Stimulated activated CD8-positive, alpha-beta memory T cell treated with anti-CD3 and anti-CD28 coated beads, Interleukin-4, amount 100 ng/mL, for 24 hours (primary cell): ENCODE measurements around the gene PAX7.
"Not testable (repeated sequence)": the region's sequence is repeated elsewhere in the genome, so short reads cannot be mapped to it uniquely, and the experiment has no call there.

ENCODE experiments used
- DNase-seq: peaks from one replicate; pipeline ENCODE4 v3.0.0-alpha.2; 2020; ENCODE audit warnings: low read depth

Gene PAX7

DNA sequence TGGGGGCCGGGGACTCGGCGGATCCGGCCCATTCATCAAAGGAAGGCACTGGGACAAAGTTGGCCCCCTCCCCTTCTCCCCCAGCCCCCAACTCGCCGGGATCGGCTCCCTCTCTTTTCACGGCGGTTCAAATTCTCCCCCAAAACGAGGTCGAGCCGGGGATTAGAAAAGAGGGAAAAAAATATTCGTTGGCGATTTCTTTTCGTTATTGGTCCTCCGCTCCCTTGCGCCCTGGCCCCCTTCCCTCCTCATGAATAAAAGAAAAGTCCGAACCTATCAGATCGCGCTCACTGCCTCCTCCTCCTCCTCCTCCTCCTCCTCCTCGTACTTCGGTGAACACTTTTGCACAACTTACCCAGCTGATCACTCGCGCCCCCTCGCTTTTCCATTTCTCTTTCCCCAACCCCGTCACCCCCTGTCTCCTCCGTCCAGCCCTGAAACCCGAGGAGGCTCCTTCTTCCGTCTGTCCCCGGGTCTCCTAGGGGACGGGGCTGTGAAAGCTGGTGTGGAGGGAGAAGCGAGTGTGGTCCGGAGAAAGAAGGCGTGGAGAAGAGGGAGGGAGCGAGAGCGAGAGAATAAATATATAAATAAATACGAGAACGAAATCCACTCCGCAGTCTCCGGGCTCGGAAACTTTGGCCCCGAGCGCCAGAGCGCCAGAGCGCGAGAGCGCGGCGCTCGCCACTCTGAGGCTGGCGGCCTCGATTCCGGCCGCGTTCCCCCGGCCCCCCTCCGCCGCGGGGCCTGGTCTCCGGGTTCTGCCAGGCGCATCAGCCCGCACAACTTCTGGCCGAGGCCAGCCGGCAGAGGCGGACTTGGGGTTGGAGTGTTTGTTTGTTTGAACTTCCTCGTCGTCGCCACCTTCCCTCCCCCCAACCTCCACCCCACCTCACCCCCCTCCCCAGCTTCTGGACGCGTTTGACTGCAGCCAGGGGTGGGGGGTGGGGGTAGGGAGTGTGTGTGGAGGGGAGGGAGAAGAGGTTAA, at the start of gene PAX7:
TSS of gene PAX7 (plus strand) at position 336 of the 985 bp plus-strand sequence. CDS start 758 bp downstream, outside the sequence.
- no peak for DNase-seq

DNA sequence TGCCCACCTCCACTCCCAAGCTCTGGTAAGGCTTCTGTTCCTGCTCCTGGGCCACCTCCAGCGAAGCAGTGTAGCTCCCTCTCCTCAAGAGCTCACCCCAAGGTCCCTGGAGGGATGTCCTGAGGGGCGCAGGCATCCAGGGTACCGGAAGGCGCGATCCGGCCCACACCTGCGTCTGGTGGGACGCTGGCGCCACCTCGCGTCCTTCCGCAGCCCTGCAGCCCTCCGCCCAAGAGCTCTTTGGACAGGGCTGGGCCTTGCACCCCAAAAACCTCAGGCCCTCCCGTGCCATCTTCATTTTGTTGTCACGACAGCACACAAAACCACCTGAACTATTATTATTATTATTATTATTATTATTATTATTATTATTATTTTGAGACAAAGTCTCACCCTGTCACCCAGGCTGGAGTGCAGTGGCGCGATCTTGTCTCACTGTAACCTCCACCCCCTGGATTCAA, 49.2 kb upstream of the PAX7 start:
- peak; percentile 25 for DNase-seq

DNA sequence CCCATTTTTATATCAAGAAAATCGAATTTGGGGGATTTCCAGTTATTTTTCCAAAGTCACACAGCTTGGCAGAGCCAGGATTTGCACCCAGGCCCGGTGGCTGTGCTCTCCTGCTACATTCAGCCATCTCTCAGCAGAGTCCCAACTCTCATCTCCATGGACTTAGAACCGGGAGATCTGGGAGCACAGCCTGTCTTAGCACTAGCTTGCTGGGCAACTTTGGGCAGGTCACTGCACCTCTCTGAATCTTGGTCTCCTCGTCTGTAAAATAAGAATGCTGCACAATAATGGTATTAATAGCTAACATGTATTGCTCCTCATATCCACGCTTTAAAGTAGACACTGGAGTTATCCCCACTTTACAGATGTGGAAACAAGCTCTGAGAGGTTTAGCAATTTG, 47.8 kb upstream of the PAX7 start:
- no peak for DNase-seq

DNA sequence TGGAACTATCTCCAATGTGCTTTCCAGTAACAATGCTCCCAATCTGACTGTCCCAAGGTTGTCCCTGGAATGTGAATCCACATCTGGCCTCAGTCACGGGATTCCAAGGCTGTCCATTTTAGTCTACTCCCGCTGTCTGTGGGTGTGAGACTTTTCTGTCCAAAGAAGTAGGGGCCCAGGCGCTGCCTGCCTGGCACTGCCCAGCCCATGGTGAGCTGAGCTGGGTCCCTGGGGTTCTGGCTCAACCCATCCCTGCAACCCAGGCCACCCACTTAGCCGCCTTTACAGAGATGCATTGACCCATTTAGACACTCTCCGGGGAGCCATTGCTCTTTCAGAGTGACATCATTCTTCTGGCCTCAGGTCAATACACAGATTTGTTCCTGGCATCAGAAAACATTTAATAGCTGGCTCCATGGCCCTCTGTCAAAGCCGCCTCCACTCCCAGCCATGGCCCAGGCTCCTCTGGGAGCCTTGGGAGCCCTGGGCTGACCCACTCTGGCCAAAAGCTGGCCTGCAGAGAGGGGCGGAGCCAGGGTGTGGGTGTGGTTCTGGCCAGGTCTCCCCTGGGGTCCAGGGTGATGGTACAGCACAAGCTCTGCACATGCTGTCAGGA, 47.2 kb upstream of the PAX7 start:
- DNase-seq, result no peak

DNA sequence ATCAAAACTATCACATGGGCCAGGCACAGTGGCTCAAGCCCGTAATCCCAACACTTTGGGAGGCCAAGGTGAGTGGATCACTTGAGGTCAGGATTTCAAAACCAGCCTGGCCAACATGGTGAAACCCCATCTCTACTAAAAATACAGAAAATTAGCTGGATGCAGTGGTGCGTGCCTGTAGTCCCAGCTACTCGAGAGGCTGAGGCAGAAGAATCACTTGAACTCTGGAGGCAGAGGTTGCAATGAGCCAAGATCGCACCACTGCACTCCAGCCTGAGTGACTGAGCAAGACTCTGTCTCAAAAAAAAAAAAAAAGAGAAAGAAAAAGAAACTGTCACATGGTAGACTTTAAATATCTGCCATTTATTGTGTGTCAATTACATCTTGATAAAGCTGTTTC, 44.6 kb upstream of the PAX7 start:
- DNase-seq, result not testable (repeated sequence)

DNA sequence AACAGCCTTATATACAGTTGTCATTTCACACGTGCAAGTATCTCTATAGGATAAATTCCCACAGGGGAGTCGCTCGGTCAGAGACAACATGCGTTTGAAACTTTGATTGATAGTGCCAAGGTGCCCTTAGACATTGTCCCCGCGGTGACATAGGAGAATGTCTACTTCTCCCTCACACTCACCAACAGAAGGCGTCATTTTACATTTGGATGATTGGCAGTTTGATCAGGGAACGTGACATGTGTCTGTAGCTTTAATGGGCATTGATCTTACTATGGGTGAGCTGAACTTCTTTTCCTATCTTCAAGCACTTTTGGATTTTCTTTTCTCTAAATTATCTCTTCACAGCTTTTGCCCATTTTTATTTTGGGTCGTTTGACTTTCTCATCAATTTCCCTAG, 42.6 kb upstream of the PAX7 start:
- DNase-seq, result no peak

DNA sequence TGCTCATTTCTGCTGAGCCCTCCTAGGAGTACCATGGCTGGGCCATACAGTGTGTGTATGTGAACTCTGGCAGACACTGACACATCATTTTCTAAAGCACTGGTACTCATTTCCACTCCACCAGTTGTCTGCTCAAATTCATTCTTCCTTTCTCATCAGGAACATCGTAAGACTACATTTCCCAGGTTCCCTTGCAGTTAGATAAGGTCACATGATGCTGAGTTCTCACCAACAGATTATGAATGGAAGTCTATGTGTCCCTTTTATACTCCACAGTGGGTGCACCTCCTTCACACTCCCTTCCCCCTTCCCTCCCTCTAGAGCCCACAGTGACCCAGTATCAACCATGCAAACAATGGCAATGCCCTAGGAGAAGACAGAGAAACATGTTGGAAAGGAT, 38.3 kb upstream of the PAX7 start:
- DNase-seq, result no peak

DNA sequence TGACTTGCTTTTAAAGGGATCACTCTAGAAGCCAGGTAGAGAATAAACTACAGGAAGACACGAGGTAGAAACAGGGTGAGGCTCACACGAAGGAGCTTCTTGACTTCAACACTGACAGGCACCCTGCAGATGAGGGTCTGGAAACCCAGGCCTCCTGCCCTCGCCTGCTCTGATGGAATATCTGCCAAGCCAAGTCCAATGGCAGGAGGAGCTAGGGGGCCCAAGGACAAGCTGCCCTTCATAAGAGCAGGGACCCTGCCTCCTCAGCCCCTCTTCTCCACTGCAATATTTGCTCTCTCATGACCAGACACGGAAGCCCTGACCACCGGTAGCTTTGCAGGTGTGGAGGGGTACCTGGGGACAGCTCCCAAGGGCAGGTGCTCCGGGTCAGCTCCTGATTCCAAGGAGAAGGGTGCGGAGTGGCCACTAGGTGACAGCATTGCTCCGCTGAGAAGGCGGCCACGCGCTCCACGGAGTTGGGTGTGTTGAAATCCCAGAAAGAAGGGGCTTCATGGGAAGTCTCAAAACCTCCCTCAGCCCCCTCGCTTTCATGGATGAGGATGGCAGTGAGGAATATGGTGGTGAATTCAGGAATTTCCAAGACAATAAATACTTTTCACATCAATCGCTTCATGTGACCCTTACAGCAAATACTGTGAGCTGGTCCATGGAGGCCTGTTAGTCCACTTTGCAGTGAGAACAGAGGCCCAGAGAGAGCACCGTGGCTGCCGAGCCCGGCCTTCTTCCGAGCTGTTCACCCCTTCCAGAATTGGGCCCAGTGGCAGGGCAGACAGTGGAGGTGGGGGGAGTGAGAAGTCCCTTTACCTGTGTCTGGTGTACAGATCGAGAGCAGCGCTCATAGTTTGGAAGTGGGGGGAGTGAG, 33.2 kb upstream of the PAX7 start:
- peak; percentile 35 for DNase-seq

DNA sequence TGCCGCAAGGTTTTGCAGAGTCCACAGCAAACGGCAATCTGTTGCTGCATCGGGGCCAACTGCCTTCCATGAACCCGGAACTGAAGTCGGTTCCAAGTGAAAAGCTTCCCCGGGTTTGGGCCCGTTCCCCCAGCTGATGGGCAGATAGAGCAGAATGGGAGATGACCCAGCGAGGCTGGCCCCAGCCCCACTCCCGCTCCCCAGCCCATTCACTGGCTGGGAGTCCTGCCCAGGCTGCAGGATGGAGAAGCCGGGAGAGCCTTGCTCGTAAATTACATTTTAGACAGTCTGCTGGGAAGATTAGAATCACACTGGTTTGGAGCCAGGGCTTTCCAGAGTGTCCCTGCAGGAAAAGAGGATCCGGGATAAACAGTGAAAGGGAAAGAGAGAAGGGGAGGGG, 31.6 kb upstream of the PAX7 start:
- DNase-seq, result no peak

DNA sequence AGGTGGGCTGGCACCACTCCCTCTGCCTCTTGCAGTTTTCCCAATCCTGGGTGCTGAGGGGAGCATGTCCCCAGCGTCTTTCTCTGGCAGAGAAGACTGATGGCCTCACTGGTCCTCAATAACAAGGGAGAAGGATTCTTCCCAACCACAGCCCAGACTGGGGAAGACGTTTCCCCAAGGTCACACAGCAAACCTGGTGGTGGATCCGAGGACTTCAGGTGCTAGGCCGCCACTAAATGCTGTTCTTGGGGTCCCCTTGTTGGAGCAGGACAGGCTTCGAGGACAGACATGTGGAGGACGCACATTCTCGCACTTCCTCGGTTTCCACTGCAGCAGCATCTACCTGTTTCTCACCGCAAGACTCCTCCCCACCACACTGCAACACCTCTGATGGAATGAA, 30.9 kb upstream of the PAX7 start:
- DNase-seq, result no peak

DNA sequence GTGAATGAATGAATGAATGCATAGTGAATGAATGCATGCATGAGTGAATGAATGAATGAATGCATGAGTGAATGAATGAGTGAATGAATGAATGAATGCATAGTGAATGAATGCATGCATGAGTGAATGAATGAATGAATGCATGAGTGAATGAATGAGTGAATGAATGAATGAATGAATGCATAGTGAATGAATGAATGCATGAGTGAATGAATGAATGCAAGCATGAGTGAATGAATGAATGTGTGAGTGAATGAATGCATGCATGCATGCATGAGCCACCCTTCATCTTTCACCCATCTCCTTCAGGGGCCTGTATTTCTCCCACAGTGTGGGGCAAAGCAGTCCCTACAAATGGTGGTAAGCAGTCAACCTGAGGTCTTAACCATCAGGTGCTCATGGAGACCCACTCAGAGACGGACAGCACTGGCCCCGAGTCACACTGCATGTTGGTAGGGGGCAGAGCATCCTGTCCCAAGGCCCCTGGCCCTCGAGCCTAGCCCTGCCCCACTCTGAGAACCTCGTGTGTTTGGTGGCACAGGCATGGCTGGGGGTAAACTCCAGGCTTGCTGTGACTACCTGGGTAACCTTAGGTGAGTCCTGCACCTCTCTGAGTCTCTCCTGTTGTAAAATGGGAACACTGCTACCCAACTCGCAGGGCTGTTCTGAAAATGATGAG, 28.0 kb upstream of the PAX7 start:
- DNase-seq, result no peak

DNA sequence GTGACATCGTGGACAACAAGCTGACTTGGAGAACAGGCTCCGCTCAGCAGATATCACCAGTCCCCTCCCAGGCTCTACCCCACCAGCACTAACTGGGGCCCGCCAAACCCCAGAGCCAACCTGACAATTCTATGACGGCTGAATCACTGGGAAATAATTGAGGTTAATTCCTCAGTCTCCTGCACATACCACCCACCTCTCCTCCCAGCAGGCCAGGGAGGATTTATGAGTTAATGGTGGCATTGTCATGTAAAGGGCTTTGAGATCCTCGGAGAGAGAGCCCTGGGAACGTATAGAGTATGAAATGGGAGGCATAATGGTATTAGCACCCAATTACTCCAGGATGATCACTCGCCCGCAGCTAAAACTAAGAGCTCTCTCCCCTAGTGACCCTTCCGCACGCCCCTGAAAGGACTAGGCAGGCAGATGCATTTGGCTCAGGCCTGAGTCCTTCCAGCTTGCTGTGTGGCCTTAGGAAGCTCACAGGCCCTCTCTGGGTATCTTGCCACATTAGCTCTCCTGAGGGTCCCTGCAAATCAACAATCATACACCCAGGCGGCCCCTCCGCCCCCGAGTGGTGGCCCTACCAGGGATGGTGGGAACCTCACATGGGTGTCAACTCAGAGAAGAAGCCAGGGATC, 27.3 kb upstream of the PAX7 start:
- DNase-seq, result no peak

DNA sequence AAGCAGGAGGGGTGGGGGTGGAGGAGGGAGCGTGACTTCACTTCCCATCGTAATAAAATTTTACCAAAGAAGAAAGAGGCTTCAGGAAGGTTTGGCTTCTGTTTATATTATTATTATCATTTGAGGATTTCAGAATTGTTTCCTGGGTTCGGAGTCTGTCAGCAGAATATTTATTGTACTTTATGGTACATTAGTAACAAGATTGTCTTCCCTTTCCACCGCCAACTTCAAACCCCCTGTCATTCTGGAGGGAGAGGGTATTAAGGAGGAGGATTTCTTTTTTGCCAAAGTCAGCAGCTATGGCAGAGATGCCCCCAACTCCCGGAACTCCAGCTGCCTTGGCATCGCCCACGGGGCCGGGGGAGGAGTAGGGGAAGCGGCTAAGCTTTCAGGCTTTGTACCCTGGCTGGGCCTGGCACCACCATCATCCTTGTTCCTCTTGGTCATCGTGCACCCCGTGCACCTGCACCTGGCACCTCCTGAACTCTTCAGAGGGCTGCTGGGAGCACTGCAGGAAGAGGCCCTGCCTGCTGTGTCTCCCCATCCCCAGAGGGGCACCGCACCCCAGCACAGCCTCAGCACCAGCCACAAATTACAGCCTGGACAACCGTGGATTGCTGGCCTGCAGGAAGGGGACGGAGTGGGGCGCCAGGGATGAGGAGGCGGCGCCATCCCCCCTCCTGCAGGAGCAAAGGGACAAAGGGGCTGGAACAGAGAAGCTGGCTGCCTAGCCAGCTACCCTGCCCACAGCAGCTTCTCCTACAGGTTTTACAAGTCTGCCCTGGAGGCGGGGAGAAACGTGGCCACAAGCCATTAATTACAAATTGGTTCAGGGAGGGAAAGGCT, 24.0 kb upstream of the PAX7 start:
- no peak for DNase-seq

DNA sequence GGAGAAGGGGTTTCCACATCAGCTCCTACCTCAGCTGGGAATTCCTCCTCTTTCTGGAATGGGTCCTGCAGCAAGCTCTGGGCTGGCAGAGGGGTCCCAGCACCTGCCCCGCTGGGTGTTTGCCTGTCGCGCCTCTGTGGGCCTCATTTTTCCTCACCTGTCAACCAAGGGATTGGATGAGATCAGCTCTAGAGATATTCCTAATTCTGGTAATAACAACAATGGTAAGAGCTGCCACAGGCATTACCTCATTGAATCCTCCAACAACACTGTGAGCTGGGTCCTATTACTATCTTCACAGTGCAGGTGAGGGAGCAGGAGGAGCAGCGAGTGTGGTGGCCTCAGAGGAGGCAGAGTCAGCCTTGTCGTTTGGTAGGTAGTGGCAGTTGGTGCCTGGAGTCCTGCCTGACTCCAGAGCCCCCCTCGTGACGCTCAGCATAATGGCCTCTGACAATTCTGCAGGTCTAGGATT, 23.3 kb upstream of the PAX7 start:
- DNase-seq, result no peak

DNA sequence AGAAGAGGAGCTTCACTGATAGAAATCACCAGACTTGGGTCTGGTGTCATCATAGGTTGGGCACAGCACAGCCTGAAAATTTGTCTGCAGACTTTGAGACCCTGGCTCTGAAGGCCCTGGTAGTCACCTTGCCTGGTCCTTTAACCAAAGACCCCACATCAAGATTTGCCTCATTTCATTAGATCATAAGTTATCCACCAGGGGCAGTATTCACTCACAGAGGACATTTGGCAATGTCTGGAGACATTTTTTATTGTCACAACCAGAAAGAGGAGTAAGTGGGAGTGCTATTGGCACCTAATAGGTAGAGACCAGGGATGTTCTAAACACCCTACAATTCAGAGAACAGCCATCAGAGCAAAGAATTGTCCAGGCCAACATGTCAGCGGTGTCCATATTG, 22.1 kb upstream of the PAX7 start:
- DNase-seq, result no peak

DNA sequence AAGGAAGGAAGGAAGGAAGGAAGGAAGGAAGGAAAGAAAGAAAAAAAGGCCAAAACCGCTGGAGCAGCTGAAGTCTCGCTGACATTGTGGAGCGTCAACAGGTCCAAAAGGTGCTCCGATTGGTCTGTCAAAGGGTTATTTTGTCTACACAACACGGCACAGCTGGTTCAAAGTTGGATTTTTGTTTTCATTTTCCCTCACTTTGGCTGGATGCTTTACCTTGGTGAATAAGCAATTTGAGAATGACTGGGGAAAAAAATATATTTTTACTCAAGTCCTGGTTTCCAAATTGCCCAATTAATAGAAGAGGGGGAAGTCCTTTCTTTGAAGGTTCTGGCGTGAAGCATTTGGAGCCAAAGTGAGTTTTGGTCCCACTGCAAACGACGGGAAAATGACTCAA, 19.3 kb upstream of the PAX7 start:
- DNase-seq, result no peak

DNA sequence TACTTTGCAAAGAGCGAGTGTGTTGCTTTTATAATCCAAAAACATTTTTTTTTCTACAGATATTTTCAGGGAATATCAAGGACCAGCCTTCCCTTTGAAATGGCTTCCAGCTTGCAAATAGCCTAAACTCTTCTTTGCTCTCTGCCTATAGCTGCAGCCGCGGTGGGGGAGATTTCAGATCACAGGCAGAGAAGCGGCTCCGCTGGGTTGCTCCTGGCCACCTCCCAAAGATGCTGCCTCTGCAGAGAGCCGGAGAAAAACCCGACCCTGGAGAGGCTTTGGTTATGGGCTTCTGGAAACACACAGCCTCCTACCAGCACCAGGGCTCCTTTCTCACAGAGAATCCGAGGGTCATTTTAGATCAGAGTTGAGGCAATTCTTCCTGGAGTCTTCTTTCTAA, 18.6 kb upstream of the PAX7 start:
- DNase-seq, result no peak

DNA sequence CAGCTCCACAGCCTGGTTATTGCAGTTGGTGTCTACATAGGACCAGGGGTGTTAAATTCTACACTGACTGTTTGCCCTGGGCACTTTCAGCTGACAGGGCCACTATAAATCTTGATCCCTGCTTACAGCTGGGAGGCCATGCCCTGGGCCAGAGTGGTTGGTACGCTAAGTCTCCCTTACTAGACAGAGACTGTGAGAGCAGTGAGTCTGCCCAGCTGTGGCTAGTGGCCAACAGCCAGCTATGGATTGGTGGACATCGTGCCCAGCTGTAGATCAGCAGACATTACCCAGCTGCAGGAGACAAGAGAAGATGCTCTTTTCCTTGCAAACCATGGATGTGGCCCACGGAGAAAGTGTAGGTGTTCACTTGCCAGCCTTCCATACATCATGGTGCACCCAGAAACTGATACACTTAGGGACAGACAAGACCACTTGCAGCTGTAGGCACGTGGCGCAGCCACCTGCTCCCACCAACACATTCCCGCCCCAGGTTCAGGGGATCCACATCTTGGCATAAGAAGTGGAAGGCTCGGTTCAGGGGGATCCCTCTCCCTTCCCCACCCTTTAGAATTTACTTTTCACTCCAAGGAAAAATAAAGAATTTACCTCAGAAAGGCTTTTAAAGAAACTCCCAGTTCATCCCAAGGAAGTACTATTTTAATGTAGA, 16.4 kb upstream of the PAX7 start:
- DNase-seq, result no peak
